GM21723 (cell line): ENCODE results near the gene KLK15.

ENCODE experiments used
- ATAC-seq: cut with Tn5 transposase; IDR thresholded peaks from one replicate; pipeline ENCODE4 v1.9.1; 2021; ENCODE audit warnings: mild to moderate bottlenecking, moderate library complexity; ENCODE audit not compliant: unreplicated experiment

Gene KLK15, protein sequence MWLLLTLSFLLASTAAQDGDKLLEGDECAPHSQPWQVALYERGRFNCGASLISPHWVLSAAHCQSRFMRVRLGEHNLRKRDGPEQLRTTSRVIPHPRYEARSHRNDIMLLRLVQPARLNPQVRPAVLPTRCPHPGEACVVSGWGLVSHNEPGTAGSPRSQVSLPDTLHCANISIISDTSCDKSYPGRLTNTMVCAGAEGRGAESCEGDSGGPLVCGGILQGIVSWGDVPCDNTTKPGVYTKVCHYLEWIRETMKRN

DNA sequence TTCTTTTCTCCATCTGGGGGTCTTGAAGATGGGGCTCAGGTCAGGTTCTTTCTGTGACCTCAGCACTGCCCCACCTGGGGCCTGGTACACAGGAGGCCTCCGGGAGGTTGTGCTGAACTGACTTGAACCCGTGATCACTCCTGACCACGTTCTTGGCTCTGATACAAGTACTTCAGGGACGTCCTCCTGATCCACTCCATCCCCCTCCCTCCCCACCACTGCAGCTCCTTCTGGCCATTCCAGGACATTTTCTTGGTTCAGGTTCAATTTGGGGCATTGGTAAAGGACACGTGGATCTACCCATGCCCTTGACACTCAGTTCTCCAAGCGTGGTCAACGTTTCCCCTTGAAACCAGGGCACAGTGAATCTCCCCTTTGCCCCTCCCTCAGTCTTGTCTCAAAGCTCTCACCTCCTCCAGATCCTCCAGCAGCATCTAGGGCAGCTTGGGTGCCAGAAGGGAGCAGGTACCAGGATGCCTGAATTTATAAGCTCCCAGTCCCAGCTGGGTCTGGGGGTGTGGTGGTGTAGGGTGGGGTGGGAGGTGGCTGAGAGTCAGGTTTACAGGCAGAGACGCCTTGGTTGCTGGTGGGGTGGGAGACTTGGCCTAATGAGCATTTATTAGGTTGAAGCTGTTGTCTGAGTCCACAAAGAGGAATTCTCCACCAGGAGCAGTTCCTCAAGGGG lies at the start of gene KLK15:
Gene KLK15, minus strand, starts transcription at position 458 of the 685 bp plus-strand sequence. CDS start 2,082 bp downstream, outside the sequence.
- ATAC-seq = no peak

DNA sequence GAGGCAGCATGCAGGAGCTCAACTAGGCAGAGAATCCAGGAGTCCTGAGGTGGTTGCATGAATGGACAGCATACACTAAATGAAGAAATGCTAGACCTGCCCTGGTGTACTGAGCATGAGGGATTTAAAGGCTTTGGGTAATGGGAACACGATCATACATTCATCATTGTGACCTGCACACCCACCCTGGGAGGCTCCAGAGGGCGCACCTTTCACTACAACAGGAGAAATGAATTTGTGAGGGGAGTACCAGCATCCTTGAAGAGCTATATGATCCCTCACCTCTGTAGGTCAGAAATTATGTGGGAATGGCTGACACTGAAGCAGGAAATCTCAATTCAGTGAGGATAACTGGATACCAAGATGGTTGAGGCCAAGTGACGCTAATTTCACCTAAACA lies 48.8 kb upstream of the KLK15 start:
- ATAC-seq = no peak

DNA sequence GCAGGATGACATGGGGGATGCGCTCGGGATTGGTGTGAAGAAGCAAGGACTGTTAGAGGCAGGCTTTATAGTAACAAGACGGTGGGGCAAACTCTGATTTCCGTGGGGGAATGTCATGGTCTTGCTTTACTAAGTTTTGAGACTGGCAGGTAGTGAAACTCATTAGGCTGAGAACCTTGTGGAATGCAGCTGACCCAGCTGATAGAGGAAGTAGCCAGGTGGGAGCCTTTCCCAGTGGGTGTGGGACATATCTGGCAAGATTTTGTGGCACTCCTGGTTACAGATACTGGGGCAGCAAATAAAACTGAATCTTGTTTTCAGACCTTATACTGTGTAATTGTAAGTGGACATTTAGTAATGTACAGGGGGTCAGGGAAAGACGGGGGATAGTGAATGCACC lies 46.9 kb upstream of the KLK15 start:
- no peak for ATAC-seq

DNA sequence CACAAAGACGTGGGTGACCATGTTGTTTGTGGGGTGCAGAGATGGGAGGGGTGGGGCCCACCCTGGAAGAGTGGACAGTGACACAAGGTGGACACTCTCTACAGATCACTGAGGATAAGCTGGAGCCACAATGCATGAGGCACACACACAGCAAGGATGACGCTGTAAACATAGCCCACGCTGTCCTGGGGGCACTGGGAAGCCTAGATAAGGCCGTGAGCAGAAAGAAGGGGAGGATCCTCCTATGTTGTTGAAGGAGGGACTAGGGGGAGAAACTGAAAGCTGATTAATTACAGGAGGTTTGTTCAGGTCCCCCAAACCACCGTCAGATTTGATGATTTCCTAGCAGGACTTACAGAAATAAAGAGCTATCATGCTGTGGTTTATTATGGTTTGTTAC lies 45.5 kb upstream of the KLK15 start:
- ATAC-seq = no peak

DNA sequence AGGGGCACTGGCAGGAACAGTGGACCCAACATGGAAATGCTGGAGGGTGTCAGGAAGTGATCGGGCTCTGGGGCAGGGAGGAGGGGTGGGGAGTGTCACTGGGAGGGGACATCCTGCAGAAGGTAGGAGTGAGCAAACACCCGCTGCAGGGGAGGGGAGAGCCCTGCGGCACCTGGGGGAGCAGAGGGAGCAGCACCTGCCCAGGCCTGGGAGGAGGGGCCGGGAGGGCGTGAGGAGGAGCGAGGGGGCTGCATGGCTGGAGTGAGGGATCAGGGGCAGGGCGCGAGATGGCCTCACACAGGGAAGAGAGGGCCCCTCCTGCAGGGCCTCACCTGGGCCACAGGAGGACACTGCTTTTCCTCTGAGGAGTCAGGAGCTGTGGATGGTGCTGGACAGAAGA lies 44.0 kb upstream of the KLK15 start:
- no peak for ATAC-seq

DNA sequence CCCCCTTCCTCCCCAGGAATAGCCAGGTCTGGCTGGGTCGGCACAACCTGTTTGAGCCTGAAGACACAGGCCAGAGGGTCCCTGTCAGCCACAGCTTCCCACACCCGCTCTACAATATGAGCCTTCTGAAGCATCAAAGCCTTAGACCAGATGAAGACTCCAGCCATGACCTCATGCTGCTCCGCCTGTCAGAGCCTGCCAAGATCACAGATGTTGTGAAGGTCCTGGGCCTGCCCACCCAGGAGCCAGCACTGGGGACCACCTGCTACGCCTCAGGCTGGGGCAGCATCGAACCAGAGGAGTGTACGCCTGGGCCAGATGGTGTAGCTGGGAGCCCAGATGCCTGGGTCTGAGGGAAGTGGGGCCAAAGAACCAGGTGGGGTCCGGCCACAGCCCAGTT lies 43.1 kb upstream of the KLK15 start:
- ATAC-seq = no peak

DNA sequence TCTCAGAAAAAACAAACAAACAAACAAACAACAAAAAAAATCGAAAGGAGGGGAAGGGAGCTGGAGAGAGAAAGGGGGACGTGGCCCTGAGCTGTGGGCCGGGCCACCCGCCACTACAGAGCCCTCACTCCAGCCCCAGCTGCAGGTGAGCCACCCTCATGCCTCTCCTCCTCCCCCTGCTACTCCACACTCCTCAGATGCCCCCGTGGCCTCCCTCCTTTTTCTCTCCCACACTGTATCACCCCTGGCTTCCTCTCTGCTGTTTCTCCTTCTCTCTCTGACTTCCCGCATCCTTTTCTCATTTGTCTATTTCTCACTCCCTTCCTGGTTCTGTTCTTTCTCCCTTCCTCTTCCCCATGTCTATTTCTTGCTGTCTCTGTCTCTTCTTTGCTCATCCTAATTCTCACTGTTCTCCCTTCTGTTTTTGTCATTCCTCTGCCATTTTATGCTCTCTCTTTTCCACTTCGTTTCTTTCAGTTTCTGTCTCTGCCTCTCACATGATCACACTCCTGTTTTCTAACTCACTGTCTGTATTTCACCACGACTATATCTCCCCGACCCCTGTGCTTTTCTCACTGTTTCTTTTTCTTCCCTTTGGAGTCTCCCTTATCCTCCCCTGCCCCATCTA lies 42.5 kb upstream of the KLK15 start:
- no peak for ATAC-seq

DNA sequence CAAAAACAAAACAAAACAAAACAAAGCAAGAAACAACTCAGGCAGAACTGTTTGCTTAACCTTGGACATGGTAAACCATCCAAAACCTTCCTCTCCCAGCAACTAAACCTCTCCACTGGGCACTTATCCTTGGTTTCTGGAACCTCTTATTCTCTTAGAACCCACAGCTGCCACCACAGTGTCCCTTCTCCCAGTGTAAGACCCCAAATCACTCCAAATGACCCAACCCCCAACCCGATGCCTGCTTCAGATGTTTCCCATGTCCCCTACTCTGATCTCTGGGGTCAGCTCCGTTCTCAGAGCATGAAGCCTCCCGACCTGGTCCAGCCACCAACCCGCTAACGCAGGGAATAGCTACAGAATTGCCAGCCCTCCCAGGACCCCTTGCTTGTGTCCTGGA lies 40.8 kb upstream of the KLK15 start:
- no peak for ATAC-seq

DNA sequence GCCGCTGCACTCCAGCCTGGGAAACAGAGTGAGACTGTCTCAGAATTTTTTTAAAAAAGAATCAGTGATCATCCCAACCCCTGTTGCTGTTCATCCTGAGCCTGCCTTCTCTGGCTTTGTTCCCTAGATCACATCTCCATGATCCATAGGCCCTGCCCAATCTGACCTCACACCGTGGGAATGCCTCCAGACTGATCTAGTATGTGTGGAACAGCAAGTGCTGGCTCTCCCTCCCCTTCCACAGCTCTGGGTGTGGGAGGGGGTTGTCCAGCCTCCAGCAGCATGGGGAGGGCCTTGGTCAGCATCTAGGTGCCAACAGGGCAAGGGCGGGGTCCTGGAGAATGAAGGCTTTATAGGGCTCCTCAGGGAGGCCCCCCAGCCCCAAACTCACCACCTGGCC lies 39.7 kb upstream of the KLK15 start, which contains the start of gene KLK2:
Gene KLK2, plus strand, starts transcription at position 384 of the 400 bp plus-strand sequence. CDS start 35 bp downstream, outside the sequence.
- ATAC-seq = no peak

DNA sequence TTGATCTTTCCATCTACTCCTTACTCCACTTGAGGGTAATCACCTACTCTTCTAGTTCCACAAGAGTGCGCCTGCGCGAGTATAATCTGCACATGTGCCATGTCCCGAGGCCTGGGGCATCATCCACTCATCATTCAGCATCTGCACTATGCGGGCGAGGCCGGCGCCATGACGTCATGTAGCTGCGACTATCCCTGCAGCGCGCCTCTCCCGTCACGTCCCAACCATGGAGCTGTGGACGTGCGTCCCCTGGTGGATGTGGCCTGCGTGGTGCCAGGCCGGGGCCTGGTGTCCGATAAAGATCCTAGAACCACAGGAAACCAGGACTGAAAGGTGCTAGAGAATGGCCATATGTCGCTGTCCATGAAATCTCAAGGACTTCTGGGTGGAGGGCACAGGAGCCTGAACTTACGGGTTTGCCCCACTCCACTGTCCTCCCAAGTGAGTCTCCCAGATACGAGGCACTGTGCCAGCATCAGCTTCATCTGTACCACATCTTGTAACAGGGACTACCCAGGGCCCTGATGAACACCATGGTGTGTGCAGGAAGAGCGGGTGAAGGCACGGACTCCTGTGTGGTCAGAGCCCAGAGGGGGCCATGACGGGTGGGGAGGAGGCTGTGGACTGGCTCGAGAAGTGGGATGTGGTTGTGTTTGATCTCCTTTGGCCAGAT lies 37.2 kb upstream of the KLK15 start:
- no peak for ATAC-seq

DNA sequence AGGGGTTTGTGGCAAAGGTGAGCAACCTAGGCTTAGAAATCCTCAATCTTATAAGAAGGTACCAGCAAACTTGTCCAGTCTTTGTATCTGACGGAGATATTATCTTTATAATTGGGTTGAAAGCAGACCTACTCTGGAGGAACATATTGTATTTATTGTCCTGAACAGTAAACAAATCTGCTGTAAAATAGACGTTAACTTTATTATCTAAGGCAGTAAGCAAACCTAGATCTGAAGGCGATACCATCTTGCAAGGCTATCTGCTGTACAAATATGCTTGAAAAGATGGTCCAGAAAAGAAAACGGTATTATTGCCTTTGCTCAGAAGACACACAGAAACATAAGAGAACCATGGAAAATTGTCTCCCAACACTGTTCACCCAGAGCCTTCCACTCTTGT lies 36.1 kb upstream of the KLK15 start:
- no peak for ATAC-seq

DNA sequence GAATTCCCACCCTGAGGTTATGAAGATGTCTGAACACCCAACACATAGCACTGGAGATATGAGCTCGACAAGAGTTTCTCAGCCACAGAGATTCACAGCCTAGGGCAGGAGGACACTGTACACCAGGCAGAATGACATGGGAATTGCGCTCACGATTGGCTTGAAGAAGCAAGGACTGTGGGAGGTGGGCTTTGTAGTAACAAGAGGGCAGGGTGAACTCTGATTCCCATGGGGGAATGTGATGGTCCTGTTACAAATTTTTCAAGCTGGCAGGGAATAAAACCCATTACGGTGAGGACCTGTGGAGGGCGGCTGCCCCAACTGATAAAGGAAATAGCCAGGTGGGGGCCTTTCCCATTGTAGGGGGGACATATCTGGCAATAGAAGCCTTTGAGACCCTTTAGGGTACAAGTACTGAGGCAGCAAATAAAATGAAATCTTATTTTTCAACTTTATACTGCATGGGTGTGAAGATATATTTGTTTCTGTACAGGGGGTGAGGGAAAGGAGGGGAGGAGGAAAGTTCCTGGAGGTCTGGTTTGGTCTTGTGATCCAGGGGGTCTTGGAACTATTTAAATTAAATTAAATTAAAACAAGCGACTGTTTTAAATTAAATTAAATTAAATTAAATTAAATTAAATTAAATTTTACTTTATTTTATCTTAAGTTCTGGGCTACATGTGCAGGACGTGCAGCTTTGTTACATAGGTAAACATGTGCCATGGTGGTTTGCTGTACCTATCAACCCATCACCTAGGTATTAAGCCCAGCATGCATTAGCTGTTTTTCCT lies 28.3 kb upstream of the KLK15 start:
- ATAC-seq = no peak

DNA sequence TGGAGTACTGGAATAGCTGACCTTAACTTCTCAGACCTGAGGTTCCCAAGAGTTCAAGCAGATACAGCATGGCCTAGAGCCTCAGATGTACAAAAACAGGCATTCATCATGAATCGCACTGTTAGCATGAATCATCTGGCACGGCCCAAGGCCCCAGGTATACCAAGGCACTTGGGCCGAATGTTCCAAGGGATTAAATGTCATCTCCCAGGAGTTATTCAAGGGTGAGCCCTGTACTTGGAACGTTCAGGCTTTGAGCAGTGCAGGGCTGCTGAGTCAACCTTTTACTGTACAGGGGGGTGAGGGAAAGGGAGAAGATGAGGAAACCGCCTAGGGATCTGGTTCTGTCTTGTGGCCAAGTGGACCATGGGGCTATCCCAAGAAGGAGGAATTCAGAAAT lies 27.6 kb upstream of the KLK15 start:
- no peak for ATAC-seq

DNA sequence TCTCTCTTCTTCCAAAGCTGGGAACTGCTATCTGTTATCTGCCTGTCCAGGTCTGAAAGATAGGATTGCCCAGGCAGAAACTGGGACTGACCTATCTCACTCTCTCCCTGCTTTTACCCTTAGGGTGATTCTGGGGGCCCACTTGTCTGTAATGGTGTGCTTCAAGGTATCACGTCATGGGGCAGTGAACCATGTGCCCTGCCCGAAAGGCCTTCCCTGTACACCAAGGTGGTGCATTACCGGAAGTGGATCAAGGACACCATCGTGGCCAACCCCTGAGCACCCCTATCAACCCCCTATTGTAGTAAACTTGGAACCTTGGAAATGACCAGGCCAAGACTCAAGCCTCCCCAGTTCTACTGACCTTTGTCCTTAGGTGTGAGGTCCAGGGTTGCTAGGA lies 26.5 kb upstream of the KLK15 start:
- no peak for ATAC-seq

DNA sequence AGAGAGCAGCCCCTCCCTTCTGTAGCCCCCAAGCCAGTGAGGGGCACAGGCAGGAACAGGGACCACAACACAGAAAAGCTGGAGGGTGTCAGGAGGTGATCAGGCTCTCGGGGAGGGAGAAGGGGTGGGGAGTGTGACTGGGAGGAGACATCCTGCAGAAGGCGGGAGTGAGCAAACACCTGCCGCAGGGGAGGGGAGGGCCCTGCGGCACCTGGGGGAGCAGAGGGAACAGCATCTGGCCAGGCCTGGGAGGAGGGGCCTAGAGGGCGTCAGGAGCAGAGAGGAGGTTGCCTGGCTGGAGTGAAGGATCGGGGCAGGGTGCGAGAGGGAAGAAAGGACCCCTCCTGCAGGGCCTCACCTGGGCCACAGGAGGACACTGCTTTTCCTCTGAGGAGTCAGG lies 25.5 kb upstream of the KLK15 start:
- ATAC-seq = no peak

DNA sequence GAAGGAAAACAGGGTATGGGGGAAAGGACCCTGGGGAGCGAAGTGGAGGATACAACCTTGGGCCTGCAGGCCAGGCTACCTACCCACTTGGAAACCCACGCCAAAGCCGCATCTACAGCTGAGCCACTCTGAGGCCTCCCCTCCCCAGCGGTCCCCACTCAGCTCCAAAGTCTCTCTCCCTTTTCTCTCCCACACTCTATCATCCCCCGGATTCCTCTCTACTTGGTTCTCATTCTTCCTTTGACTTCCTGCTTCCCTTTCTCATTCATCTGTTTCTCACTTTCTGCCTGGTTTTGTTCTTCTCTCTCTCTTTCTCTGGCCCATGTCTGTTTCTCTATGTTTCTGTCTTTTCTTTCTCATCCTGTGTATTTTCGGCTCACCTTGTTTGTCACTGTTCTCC lies 24.0 kb upstream of the KLK15 start:
- ATAC-seq = no peak

DNA sequence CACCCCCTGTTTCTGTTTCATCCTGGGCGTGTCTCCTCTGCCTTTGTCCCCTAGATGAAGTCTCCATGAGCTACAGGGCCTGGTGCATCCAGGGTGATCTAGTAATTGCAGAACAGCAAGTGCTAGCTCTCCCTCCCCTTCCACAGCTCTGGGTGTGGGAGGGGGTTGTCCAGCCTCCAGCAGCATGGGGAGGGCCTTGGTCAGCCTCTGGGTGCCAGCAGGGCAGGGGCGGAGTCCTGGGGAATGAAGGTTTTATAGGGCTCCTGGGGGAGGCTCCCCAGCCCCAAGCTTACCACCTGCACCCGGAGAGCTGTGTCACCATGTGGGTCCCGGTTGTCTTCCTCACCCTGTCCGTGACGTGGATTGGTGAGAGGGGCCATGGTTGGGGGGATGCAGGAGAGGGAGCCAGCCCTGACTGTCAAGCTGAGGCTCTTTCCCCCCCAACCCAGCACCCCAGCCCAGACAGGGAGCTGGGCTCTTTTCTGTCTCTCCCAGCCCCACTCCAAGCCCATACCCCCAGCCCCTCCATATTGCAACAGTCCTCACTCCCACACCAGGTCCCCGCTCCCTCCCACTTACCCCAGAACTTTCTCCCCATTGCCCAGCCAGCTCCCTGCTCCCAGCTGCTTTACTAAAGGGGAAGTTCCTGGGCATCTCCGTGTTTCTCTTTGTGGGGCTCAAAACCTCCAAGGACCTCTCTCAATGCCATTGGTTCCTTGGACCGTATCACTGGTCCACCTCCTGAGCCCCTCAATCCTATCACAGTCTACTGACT lies 21.4 kb upstream of the KLK15 start, which contains the start of gene KLK3:
Gene KLK3, plus strand, starts transcription at position 280 of the 775 bp plus-strand sequence. Its CDS starts 41 bp downstream, at position 321.
- no peak for ATAC-seq

DNA sequence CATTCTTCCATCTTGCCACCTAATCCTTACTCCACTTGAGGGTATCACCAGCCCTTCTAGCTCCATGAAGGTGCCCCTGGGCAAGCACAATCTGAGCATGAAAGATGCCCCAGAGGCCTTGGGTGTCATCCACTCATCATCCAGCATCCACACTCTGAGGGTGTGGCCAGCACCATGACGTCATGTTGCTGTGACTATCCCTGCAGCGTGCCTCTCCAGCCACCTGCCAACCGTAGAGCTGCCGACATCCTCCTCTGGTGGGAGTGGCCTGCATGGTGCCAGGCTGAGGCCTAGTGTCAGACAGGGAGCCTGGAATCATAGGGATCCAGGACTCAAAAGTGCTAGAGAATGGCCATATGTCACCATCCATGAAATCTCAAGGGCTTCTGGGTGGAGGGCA lies 18.2 kb upstream of the KLK15 start:
- no peak for ATAC-seq

DNA sequence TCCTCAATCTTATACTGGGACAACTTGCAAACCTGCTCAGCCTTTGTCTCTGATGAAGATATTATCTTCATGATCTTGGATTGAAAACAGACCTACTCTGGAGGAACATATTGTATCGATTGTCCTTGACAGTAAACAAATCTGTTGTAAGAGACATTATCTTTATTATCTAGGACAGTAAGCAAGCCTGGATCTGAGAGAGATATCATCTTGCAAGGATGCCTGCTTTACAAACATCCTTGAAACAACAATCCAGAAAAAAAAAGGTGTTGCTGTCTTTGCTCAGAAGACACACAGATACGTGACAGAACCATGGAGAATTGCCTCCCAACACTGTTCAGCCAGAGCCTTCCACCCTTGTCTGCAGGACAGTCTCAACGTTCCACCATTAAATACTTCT lies 17.4 kb upstream of the KLK15 start:
- no peak for ATAC-seq
